CD4-positive, alpha-beta T cell (primary cell): ENCODE results near the gene AUTS2. TPM values are rescaled to one million over a fixed set of nuclear protein-coding genes. Genes with fewer than 3 reads are reported as not detected.

Source experiments
- ATAC-seq: fragments of 200-7000 bp; cut with Tn5 transposase; one replicate; pipeline ENCODE4 v1.10.0; 2022; ENCODE audit warnings: mild to moderate bottlenecking; ENCODE audit not compliant: poor library complexity
- CTCF ChIA-PET: fragments of 350-600 bp; sonication (Branson Sonifier 250); formaldehyde crosslinking; loops from one replicate; lab custom pipeline; 2021; ENCODE audit warnings: antibody characterized with exemption, inconsistent platforms; lab: Charles Lee
- POLR2A ChIA-PET: fragments of 350-600 bp; sonication (Branson Sonifier 250); formaldehyde crosslinking; loops from one replicate; lab custom pipeline; 2021; ENCODE audit warnings: antibody characterized with exemption, inconsistent platforms; lab: Charles Lee
- DNase-seq, 14 experiments: peaks; one replicate each; pipeline ENCODE4 v3.0.0-alpha.2; 2013 to 2020; ENCODE audit warnings: mixed read lengths in 2 of 14
- H3K27ac ChIP-seq, 2 donors: one replicate each; pipeline versions ENCODE4 v1.5.1 to v1.7.0; 2013; ENCODE audit warnings: low read length in 2 of 2, low read depth in 1 of 2, mild to moderate bottlenecking in 1 of 2
- H3K27me3 ChIP-seq, 2 experiments: 1 replicate in 1 of 2; 2 replicates in 1 of 2; pipeline versions ENCODE4 v1.6.1 to v1.7.0; 2013; ENCODE audit warnings: low read length in 2 of 2, control low read depth in 1 of 2, mild to moderate bottlenecking in 1 of 2, moderate library complexity in 1 of 2; ENCODE audit not compliant: insufficient read depth in 2 of 2, control insufficient read depth in 1 of 2
- H3K36me3 ChIP-seq: one replicate; pipeline ENCODE4 v1.6.1; 2013; ENCODE audit warnings: low read length, control low read depth; ENCODE audit not compliant: insufficient read depth
- H3K4me1 ChIP-seq: one replicate; pipeline ENCODE4 v1.6.1; 2013; ENCODE audit warnings: low read length, control low read depth; ENCODE audit not compliant: insufficient read depth
- H3K4me3 ChIP-seq: one replicate; pipeline ENCODE4 v1.5.1; 2013; ENCODE audit warnings: mild to moderate bottlenecking, low read length, moderate library complexity
- H3K9me3 ChIP-seq, 2 experiments: 1 replicate in 1 of 2; 2 replicates in 1 of 2; pipeline versions ENCODE4 v1.6.1 to v1.7.0; 2013; ENCODE audit warnings: low read length in 2 of 2, mild to moderate bottlenecking in 2 of 2, control low read depth in 1 of 2, moderate library complexity in 1 of 2; ENCODE audit not compliant: control insufficient read depth in 1 of 2, insufficient read depth in 1 of 2
- H3K27ac Mint-ChIP-seq: one replicate; pipeline ENCODE4 v1.8.0; 2020; ENCODE audit warnings: mixed read lengths
- H3K27me3 Mint-ChIP-seq: one replicate; pipeline ENCODE4 v1.8.0; 2021; ENCODE audit warnings: mixed read lengths
- H3K36me3 Mint-ChIP-seq: one replicate; pipeline ENCODE4 v1.8.0; 2021; ENCODE audit warnings: low read depth, mixed read lengths
- H3K4me1 Mint-ChIP-seq: one replicate; pipeline ENCODE4 v1.8.0; 2021; ENCODE audit warnings: low read depth, mixed read lengths
- H3K4me3 Mint-ChIP-seq: one replicate; pipeline ENCODE4 v1.8.0; 2020; ENCODE audit warnings: mild to moderate bottlenecking, mixed read lengths
- H3K9me3 Mint-ChIP-seq: one replicate; pipeline ENCODE4 v1.8.0; 2020; ENCODE audit warnings: mixed read lengths
- intact Hi-C, 2 experiments: fragments of 100-400 bp; cut with DNase I in 1 of 2; cut with micrococcal nuclease in 1 of 2; formaldehyde crosslinking; loops; one replicate each; pipeline versions ENCODE4 v1.15.1 to v1.9.0; 2023 to 2025; cut with DNase I, micrococcal nuclease
- total RNA-seq, 174 experiments: library from RNA in 2 of 174; stranded (reverse) in 2 of 174; gene quantifications; one replicate each; pipeline ENCODE4 v1.2.3 and lab custom pipeline; 2021 to 2026
- TF ChIP-seq, protein P1 (sequence below): fragments of 200-600 bp; IDR thresholded peaks from one replicate; pipeline ENCODE4 v1.8.0; 2022; ENCODE audit warnings: antibody characterized with exemption, mild to moderate bottlenecking

The AUTS2 gene
- total RNA-seq, 2 experiments from 2014 or later, result 43.6 to 47.6 TPM

DNA sequence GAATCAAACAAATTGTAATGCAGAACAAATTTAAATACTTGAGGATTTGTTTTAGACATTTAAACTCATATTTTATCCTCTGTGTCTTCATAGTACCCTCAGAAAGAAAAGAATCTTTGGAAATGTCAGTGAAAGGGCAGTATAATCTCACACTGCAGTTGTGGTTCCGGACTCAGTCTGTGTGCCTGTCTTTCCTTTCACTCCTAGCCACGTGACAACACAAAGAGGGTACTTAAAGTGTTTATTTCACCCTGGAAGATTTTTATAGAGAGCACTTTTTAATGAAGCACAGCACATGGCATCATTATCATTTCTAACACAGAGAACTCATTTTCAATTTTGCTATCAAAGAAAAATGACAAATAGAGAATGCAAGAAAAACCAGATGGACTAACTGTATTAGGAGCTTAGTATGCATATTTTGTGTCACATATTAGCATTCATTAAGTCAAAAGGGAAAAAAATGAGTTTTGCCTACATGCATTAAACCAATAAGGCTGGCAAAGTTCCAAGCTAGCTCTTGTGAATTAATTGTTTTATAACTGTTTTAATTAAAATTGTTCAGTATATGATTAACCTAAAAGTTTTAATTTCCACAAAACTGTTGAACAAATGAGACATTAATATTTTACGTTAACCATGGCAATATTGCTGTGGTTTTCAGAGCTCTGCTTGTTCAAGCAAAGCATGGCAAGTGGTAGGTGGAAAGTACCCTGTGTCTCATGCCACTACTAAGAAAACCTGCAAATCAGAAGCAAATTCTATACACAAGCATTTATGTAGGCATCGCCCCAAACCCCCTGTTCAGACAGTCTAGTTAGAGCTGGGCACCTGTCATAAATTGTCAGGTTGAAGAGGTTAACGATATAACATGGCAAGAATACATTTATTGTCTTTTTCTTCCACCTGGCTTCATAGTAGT, 65.9 kb downstream of the AUTS2 start:
- H3K4me1 Mint-ChIP-seq, result no peaks in the 10 kb centered on the region
- H3K27me3 Mint-ChIP-seq, result no peaks in the 10 kb centered on the region
- ChIA-PET CTCF (no interaction called here), POLR2A (no interaction called here)
- intact Hi-C loops, result no loop called here
- H3K27ac Mint-ChIP-seq, result no peak overlapping the region
- no peaks in the 10 kb centered on the region for H3K9me3 Mint-ChIP-seq
- no peak overlapping the region for H3K4me3 Mint-ChIP-seq
- peaks cover 0 to 5% of the 10 kb centered on the region in 2 experiments for H3K27me3 ChIP-seq
- TF ChIP-seq, protein P1, sequence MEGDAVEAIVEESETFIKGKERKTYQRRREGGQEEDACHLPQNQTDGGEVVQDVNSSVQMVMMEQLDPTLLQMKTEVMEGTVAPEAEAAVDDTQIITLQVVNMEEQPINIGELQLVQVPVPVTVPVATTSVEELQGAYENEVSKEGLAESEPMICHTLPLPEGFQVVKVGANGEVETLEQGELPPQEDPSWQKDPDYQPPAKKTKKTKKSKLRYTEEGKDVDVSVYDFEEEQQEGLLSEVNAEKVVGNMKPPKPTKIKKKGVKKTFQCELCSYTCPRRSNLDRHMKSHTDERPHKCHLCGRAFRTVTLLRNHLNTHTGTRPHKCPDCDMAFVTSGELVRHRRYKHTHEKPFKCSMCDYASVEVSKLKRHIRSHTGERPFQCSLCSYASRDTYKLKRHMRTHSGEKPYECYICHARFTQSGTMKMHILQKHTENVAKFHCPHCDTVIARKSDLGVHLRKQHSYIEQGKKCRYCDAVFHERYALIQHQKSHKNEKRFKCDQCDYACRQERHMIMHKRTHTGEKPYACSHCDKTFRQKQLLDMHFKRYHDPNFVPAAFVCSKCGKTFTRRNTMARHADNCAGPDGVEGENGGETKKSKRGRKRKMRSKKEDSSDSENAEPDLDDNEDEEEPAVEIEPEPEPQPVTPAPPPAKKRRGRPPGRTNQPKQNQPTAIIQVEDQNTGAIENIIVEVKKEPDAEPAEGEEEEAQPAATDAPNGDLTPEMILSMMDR, result no peak
- ATAC-seq, result no peak
- H3K4me3 ChIP-seq, result no peak overlapping the region
- H3K36me3 Mint-ChIP-seq, result no peaks in the 10 kb centered on the region
- no peaks in the 10 kb centered on the region for H3K9me3 ChIP-seq
- no peak overlapping the region for H3K27ac ChIP-seq
- no peak for DNase-seq
- H3K36me3 ChIP-seq, result no peaks in the 10 kb centered on the region
- H3K4me1 ChIP-seq, result no peaks in the 10 kb centered on the region

DNA sequence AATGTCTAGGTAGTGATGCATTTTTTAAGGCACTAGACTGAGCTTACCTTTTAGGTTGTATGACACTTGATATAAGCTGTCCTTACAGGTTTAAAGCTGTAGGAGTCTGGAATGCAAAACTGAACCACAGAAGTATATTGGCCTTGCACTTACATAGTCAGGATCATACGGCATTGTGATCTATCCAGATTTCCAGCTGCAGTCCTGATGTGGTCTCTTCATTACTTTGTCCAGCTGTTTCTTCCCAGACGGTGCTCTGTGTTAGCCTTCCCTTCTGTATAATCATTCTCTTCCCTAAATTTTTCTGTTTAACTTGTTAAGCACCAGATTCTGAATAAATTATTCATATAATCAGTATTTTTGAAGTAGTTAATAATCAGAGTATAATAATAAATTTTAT, 67.1 kb downstream of the AUTS2 start:
- H3K27ac Mint-ChIP-seq, result no peak overlapping the region
- CTCF ChIA-PET, result no interaction called here

DNA sequence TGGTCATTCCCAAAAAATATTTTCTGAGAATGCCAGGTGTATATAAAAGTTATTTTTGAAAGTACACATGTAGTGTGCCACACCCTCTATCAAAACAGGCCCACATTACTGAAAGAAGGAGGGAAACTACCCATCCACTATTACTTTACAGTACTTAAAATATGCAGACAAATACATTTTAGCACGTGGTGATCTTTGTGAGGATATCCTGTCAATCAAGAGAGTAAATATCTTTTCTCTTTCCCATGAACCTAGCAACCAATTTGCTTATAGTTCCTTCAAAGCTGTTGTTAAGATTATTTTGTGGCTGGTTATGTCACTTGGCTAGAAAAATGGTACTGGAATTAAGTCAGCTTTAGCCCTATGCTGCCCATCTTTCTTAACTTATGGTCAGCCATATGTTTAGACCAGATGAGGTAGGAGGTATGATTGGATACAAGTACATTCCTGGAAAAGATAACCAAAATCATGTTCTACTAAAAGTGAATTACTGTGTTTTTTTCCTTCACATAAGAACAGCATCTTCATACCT, 70.1 kb downstream of the AUTS2 start:
- Histone ChIP-seq H3K36me3 (no peaks in the 10 kb centered on the region), H3K4me3 (no peak overlapping the region), H3K27ac (no peak overlapping the region), H3K9me3 (no peaks in the 10 kb centered on the region), H3K4me1 (no peaks in the 10 kb centered on the region), H3K27me3 (no peaks in the 10 kb centered on the region)
- Mint-ChIP-seq H3K36me3 (no peaks in the 10 kb centered on the region), H3K9me3 (no peaks in the 10 kb centered on the region), H3K27me3 (no peaks in the 10 kb centered on the region), H3K4me1 (no peaks in the 10 kb centered on the region), H3K27ac (no peak overlapping the region), H3K4me3 (no peak overlapping the region)
- POLR2A ChIA-PET, result no interaction called here
- no peak for ATAC-seq
- DNase-seq, result no peak
- CTCF ChIA-PET, result no interaction called here
- intact Hi-C loops, result no loop called here
- TF ChIP-seq, protein P1, result no peak

More for the DNA sequence above, 67.1 kb downstream of the AUTS2 start:
- ATAC-seq (no peak), DNase-seq (no peak)
- H3K27me3 ChIP-seq, result peaks cover 0 to 5% of the 10 kb centered on the region in 2 experiments
- Mint-ChIP-seq H3K9me3 (no peaks in the 10 kb centered on the region), H3K36me3 (no peaks in the 10 kb centered on the region), H3K4me1 (no peaks in the 10 kb centered on the region), H3K4me3 (no peak overlapping the region), H3K27me3 (no peaks in the 10 kb centered on the region)
- no peak overlapping the region for H3K27ac ChIP-seq
- TF ChIP-seq, protein P1, result no peak
- no peak overlapping the region for H3K4me3 ChIP-seq
- intact Hi-C loops, result no loop called here
- no peaks in the 10 kb centered on the region for H3K36me3 ChIP-seq
- H3K4me1 ChIP-seq, result no peaks in the 10 kb centered on the region
- H3K9me3 ChIP-seq, result no peaks in the 10 kb centered on the region
- POLR2A ChIA-PET, result no interaction called here
